ENCODE data around the gene MAPK4.

The MAPK4 gene

DNA sequence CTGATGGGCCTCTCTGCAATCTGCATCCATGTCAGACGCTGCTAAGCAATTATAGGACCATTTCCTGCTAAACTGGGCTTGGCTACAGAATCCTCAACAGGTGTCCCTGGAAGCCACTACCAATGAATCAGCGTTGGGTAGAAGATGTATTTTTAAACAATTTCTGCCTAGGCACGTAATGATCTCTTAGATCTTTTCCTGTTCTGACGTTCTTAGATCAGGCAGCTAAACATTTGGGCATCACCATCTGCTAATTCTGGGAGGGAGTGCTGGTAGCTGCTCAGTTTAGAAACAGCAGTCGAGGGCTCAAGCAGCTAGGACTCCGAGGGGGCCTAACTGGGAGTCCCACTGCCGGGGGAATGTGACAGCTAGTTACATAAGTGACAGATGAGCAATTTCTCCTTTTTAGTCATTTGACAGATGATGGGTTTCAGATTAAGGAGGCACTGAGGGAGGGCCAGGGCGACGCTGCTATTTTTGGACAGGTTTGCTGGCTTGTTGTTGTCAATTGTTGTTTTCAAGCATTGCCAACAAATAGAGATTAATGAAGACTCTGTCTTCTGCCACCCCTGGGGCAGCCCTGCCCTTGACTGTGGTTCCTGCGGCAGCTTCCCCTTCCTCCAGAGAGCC, 167.2 kb downstream of the MAPK4 start:
- no peak for DNase-seq

DNA sequence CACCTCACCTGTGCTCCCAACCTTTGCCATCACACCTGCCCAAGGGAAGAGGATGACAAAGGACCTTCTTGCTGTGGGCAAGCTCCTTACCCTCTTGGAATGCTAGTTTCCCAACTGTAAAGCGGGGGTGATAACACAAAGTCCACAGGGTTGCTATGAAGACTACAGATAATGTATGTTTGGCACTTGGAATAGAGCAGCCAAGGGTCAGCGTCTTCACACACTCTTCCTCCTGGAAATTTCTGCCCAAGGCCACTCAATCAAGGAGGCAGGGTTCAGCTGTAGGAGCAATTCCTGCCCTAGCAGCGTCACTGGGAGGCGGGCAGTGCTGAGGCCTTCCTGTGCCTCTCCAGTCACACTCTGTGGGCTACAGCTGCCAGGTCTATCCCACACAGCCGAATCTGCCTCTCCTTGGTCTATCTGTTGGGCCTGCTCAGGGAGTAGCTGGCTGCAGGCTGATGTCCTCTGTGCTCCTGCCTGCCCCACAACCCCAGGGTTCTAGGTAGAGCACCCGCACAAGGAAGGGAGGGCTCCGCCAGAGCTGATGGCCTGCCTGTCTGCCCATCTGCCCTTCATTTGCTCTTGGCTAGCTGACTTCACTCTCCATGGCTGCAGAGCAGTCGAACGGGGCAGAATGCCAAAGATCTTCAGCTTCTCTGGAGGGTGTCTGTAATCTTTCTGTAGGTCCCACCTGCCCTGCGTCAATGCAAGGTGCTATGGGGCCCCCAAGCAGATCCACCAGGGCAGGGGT, 168.0 kb downstream of the MAPK4 start:
- DNase-seq = no peak

DNA sequence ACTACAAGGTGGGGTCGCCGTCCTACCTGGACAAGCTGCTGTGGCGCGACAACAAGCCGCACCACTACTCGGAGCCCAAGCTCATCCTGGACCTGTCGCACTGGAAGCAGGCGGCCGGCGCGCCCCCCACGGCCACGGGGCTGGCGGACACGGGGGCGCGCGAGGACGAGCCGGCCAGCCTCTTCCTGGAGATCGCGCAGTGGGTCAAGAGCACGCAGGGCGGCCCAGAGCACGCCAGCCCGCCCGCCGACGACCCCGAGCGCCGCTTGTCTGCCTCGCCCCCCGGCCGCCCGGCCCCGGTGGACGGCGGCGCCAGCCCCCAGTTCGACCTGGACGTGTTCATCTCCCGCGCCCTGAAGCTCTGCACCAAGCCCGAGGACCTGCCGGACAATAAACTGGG, 169.5 kb downstream of the MAPK4 start:
- no peak for DNase-seq

DNA sequence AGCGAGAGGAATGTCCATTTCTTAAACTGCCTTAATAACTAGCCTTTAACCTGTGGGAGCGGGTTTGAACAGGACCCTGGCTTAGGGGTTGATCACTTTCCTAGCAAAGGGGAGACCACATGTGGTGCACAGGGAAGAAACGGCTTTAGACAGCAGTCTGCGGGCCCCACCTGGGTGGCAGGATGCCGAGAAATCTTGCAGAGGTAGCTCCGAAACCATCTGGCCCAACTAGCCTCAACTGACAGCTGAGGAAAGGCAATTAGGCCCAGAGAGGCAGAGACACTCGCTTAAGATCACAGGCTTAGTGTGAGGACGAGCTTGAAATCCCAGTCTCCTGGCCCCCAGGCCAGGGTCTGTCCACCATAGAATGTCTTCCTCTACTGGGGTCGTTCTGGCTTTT, 170.1 kb downstream of the MAPK4 start:
- DNase-seq = no peak

DNA sequence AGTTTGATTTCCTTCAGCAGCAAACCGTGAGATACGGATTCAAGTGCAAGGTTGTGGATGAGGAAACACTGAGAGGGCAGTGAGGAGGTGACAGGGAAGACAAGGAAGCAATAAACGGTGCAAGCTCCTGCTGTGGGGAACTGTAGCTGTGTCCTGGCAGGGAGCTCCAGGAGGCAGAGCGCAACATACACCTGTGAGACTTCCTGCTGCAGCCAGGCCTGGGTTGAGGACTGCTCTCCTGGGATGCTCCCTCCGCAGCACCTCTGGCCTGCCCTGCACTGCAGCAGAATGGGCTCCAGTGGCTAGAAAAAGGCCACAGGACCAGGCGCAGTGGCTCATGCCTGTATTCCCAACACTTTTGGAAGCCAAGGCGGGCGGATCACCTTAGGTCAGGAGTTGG, 174.5 kb downstream of the MAPK4 start:
- DNase-seq = no peak

DNA sequence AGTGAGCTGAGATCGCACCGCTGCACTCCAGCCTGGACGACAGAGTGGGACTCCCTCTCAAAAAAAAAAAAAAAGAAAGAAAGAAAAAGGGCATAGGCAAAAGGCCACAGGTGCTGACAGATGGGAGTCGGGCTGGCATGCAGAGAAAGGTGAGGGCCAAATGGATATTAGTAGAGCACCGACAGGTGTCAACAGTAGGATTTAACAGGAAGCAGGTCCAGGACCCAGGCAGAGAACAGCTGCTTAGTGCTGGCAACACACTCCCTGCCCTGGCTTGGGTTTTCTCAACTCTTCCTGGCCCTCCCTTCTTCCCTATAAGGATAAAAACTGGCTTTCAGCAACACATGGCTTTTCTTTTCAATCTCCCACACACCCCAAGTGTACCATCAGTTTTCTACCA, 175.0 kb downstream of the MAPK4 start:
- no peak for DNase-seq

DNA sequence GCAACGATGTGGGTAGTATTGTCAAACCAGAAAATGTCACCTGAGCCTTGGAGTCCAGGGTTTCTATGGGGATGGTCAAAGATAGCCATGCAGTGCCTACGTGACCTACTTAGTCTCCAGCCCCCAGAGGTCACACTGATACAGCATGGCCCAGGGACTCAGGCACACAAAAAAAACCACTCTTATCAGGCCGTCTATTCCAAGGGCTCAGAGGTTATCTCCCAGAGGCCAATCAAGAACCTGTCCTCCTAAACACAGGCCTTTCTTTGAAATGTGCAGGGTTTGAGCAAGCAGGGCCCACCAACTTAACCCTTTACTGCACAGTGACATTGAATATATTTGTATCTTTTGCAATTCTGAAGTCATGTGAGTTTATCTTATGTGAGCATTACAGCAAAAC, 177.2 kb downstream of the MAPK4 start:
- no peak for DNase-seq

DNA sequence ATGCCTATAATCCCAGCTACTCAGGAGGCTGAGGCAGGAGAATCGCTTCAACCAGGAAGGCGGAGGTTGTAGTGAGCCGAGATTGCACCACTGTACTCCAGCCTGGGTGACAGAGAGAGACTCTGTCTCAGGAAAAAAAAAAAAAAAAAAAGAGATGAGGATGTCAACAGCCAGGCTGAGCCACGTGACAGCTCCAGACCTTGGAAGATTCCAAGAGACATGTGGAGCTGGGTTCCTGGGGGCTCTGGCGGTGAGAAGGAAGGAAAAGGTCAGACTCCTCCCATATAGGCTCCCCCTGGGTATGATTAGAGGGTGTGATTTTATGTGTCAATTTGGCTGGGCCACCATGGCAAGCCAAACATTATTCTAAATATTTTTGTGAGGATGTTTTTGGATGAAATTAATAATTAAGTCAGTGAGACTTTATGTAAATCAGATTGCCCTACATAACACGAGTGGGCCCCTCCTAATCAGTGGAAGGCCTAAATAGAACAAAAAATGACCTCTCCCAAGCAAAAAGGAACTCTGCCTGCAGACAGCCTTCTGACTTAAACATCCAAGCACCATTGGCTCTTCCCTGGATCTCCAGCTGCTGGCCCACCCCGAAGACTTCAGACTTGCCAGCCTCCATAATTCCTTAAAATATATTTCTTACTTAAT, 178.3 kb downstream of the MAPK4 start:
- no peak for DNase-seq

DNA sequence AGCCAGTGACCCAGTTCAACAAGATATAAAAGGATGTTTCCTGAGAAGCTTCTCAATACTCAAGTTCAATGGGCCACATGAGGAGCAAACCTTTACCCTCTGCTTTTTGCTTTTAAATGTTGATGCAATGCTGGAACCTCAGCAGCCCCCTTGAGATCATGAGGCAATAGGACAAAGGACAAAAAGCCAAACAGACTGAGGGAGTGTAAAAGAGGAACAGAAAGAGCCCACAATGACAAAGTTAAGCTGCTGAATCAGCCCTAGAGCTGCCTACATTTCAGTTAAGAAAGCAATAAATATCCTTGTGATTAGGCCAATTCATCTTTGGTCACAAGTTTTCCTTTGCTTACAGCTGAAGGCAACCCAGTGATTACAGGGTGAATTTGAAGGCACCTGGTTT, 183.1 kb downstream of the MAPK4 start:
- DNase-seq = no peak

DNA sequence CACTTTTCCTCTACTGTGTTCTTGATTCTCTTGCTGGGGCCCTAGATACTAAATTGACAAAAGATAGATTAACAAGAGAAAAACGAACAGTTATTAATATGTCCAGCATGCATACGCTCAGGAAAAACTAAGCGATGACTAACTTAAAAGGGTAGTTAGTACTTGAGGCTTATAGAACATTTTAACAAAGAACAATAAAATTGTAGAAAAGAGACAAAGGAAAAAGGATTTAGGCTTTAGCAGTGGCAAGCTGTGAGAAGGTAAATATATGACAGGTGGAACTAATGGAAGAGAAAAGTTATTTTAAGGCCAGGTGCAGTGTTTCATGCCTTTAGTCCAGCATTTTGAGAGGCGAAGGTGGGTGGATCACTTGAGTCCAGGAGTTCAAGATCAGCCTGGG, 184.4 kb downstream of the MAPK4 start:
- DNase-seq = no peak

DNA sequence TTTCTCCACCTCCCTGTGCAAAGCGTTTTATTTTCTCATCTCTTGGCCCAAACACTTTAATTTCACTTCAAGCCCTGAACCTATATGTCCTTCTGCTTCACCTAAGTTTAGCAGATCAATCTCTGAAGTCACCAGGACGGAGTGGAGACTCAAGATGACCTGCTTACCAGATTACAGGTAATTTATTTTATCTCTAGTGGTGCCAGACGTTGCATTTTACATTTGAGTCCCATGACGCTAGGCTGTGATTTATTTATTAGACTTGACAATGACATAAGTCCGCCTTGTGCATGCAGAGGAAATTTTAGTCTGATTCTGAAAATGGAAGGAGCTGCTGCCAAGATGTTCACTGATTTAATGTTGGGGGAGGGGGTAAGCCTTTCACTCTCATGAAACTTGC, 186.1 kb downstream of the MAPK4 start:
- no peak for DNase-seq

DNA sequence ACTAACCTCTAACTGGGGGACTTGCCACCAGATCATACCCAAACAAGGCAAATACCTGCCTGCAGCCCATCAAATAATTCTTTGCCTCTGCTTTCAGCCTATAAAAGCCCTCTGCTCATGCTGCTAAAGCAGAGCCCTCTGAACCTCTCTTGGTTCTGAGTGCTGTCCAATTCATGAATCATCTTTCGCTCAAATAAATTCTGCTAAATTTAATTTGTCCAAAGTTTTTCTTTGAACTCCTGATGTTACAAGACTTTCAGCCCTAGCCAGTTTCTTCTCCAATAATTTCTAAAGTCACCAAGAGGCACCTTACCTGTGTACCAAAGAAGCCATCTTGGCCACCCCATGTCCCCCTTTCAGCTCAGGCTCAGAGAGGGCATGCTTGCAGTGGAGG, 188.0 kb downstream of the MAPK4 start:
- DNase-seq = no peak

DNA sequence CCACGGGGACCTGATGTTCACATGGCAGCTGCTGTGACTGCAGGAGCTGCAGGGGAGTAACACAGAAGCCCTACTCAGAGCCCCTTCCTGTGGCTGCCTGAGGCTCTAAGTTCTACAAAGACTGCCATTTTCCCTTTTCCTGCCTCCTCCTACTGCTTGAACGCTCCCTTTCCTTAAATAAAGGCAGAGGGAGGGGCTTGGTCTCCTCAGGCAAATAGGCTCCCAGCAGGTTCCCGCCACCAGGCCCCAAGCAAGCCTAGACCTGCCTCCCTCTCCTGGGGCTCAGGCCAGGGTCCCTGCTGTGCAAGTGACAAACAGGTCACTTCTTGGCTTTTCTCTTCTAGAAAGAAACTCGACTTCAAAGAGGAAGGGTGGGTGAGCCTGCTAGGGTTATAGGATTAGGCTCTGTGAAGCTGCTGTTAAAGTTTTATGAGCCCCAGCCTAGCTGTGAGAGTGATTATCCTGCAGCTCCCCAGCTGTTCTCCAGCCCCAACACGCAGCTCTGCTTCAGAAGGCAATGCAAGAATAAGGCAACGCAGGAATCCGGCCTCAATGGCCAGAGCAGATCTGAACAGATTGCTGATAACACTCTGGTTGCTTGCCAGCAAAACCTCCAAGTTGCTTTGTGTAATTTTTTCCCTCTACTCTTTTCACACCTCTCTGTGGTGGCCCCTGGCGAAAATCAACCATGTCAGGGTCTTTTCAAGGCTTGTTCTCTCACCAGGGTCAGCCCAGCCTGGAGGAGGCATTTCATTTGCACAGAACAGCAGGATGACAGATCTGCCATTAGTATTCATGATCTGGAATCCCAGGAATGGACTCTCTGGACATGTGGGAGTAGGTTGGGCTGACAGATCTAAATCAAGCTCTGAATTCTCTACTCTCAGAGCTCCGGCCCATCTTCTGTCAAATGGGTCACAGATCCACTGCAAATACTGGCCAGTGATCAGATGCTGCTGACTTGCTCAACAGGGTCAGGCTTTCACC, 188.6 kb downstream of the MAPK4 start:
- no peak for DNase-seq

DNA sequence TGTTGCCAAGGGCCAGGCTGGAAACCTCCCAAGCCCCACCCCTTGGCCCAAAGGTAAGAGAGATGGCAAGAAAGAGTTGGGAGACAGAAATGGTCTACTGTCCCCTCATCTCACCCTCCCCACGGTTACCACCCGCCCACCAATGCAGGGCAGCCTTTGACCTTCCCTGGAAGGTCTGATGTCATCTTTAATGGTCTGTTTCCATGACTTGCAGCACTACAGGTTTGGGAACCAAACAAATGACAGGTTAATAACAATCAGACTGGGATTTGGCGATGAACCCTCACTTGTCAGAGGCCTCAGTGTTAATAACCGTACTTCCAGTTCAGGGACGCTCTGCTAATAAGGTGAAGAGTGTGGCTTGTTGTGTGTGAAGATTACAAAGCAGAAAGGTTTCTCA, 189.5 kb downstream of the MAPK4 start:
- no peak for DNase-seq

DNA sequence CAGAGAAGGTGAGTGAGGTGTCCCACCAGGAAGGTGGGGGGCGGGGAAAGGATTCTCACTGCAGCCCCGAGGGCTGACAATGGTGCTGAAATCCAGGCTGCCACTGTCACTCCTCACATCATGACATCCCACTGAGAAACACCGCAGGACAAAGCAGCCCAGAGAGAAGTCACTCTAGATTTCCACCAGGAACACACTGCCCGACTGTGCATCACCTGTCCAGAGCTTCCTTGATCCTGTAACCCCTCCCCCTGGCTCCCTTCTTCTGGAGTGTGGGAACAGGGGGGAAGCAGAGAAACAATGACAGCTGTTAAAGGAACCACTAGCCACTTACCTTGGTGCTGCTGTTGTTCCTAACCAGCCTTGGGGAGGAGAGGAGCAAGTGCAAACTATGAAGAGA, 190.1 kb downstream of the MAPK4 start:
- no peak for DNase-seq

DNA sequence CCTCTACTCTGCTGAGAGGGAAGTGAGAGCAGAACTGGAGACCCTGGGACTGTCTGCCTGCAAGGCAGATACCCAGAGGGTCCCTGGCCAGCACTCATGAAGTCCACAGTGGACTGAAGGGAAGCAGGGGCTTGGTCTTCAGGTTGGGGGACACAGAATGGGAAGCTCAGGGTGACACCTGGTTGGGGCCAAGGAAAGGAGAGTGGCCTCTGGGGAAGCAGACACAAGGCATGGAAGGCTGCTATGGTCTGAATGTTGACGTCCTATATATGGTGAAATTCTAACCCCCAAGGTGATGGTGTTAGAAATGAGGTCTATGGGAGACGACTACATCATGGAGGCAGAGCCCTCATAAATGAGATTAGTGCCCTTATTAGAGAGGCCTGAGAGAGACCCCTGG, 190.7 kb downstream of the MAPK4 start:
- no peak for DNase-seq

DNA sequence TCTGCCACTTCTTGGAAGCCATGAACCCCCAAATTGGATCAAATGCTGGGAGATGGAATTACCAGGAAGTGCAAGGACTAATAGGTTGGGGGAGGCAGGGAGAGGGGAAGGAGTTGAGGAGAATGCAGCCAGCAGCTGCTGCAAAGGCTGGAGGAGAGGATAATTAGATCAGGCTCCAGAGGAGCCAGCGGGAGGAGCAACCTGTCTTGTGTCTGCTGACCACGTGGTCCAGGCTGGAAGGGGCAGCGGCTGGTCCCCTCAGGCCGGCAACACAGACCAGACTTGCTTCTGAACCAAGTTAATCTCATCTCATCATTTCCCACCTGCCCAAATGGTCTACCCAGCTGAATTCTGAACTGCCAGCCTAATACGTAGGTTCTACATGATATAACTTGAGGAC, 191.6 kb downstream of the MAPK4 start:
- DNase-seq = no peak

DNA sequence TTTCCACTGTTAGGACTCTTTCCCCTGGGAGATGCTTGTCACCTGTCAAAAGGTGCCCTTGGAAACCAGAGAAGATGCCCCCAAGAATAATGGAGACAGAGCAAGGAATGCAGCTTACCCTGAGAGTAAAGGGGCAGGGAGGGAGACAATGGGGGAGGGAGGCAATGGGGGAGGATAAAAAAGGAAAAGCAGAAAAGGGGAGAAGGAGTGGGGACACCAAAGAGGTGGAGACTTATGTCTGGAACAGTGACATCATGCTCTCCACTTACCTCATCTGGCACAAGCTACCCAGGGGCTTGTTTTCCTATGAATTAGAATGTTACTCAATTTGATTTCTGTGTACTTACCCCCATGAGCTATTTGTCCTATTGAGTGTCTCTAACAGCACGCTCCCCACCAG, 192.1 kb downstream of the MAPK4 start:
- DNase-seq = no peak

DNA sequence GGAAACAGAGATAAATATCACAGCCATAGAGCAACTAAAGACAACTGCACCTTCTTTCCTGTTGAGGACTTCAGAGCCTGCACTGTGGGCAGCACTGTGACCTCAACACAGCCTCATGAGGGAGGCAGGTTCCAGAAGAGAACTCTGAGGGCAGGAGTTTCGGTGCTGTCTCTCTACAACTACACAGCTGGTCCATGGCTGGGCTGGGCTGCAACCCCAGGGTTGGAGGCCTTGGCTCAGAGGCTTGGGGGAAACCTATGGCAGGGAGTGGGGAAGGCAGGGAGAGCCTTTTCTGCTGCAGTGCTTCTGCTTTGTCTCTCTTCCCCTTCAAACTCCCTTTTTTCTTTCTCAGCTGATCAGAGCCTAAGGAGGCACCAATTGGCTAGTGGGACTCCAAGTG, 193.4 kb downstream of the MAPK4 start:
- DNase-seq = no peak

DNA sequence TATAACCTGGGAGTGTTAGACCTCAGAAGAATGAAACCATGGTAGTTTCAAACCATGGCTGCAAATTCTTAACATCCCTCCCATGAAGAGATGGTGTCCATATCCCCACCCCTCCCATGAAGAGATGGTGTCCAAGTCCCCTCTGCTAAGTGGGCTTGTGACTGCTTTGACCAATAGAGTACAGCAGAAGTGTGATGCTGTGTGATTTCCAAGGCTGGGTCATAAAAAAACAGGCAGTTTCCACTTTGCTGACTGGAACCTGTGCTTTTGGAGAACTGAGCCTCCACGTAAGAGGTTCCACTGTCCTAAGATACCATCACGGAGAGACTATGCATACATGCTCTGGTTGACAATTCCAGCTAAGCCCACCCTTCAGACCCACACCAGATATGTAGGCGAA, 194.4 kb downstream of the MAPK4 start:
- no peak for DNase-seq

DNA sequence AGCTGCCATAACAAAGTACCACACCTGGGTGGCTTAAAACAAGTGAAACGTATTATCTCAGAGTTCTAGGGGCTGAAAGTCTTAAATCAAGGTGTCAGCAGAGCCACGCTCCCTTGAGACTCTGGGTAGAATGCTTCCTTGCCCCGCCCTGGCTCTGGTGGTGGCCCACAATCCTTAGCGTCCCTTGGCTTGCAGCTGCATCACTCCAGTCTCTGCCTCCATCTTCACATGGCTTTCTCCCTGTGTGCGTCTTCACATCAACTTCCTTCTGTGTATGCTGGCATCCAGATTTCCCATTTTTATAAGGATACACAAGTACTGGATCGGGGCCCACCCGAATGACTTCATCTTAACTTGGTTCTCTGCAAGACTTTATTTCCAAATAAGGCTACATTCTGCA, 197.5 kb downstream of the MAPK4 start:
- no peak for DNase-seq

DNA sequence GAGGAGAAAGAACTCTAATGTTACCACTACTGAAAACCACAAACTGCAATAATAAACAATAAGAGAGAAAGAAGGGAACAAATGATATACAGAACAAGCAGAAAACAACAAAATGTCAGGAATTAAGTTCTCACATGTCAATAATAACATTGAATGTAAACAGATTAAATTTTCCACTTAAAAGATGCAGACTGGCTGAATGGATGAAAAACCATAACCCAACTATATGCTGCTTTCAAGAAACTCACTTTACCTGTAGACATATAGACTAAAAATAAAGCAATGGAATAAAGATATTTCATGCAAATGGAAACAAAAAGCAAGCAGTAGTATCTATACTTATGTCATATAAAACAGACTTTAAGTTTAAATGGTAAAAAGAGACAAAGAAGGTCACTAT, 209.6 kb downstream of the MAPK4 start:
- no peak for DNase-seq

DNA sequence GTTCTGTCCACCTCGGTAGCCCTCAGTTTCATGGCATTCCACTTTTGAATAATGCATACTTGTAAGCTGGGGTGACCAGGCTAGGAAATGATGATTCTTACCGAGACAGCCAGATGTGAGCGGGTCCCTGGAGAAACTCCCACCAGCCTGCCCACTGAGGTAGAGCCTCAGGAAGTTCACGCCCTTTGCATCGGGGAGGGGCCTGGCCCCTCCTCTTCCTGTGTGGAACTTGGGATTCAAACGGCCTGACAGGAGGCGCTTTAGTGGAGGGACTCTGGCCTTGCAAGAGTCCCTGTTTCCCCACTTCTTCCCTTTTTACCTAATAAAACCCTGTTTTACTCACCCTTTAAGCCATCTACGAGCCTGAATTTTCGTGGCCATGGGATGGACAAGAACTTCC, 215.3 kb downstream of the MAPK4 start:
- DNase-seq = no peak
